ENCODE data around the gene TOX3. TPM values are rescaled to one million over a fixed set of nuclear protein-coding genes. Genes with fewer than 3 reads are reported as not detected.

The TOX3 gene
- total and polyA plus RNA-seq, 2 of the 13 experiments (the other 11 are each of a cell fraction or from before 2014, with no cell fraction given), result 14.5 to 98.6 TPM

DNA sequence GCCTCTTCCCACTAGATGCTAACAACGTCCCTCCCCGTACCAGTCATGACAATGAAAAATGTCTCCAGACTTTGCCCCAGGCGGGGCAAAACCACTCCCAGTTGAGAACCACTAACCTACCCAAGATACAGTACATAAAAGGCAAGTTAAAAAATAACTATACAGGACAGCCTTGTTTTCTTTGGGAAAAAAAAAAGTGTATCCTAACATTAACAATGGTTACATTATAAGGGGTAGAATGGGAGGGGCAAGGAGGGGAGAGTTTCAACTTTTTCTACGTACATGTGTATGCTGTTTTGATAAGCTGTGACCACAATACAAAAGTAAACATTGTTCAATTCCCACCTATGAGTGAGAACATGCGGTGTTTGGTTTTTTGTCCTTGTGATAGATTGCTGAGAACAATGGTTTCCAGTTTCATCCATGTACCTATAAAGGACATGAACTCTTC is 94.9 kb downstream of the TOX3 start (continued):
- TF ChIP-seq, protein P1, sequence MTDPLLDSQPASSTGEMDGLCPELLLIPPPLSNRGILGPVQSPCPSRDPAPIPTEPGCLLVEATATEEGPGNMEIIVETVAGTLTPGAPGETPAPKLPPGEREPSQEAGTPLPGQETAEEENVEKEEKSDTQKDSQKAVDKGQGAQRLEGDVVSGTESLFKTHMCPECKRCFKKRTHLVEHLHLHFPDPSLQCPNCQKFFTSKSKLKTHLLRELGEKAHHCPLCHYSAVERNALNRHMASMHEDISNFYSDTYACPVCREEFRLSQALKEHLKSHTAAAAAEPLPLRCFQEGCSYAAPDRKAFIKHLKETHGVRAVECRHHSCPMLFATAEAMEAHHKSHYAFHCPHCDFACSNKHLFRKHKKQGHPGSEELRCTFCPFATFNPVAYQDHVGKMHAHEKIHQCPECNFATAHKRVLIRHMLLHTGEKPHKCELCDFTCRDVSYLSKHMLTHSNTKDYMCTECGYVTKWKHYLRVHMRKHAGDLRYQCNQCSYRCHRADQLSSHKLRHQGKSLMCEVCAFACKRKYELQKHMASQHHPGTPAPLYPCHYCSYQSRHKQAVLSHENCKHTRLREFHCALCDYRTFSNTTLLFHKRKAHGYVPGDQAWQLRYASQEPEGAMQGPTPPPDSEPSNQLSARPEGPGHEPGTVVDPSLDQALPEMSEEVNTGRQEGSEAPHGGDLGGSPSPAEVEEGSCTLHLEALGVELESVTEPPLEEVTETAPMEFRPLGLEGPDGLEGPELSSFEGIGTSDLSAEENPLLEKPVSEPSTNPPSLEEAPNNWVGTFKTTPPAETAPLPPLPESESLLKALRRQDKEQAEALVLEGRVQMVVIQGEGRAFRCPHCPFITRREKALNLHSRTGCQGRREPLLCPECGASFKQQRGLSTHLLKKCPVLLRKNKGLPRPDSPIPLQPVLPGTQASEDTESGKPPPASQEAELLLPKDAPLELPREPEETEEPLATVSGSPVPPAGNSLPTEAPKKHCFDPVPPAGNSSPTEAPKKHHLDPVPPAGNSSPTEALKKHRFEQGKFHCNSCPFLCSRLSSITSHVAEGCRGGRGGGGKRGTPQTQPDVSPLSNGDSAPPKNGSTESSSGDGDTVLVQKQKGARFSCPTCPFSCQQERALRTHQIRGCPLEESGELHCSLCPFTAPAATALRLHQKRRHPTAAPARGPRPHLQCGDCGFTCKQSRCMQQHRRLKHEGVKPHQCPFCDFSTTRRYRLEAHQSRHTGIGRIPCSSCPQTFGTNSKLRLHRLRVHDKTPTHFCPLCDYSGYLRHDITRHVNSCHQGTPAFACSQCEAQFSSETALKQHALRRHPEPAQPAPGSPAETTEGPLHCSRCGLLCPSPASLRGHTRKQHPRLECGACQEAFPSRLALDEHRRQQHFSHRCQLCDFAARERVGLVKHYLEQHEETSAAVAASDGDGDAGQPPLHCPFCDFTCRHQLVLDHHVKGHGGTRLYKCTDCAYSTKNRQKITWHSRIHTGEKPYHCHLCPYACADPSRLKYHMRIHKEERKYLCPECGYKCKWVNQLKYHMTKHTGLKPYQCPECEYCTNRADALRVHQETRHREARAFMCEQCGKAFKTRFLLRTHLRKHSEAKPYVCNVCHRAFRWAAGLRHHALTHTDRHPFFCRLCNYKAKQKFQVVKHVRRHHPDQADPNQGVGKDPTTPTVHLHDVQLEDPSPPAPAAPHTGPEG (CRISPR knock-in tag; IDR thresholded peaks at IDR 0.05), result no peak
- TF ChIP-seq ELF4 (CRISPR knock-in tag; IDR thresholded peaks at IDR 0.05; ENCODE audit: borderline replicate concordance) (no peak), SNRNP70 (IDR thresholded peaks at IDR 0.05; ENCODE audit: low read depth, low read length) (no peak), ZNF558 (CRISPR knock-in tag; IDR thresholded peaks at IDR 0.05; ENCODE audit: borderline replicate concordance) (no peak), PHF5A (CRISPR knock-in tag; IDR thresholded peaks at IDR 0.05; ENCODE audit: low read depth, unreplicated experiment) (peak; percentile 31), CBX5 (CRISPR knock-in tag; IDR thresholded peaks at IDR 0.05; ENCODE audit: borderline replicate concordance) (no peak), POLR2AphosphoS2 (IDR thresholded peaks at IDR 0.05; ENCODE audit: low read depth, low read length) (no peak), GATA4 (IDR thresholded peaks at IDR 0.05; ENCODE audit: borderline replicate concordance, low read depth) (peak; percentile 34; the same call in 1 of the 2 replicates), CENPT (CRISPR knock-in tag; IDR thresholded peaks at IDR 0.05; ENCODE audit: low read depth) (no peak), SP140L (CRISPR knock-in tag; IDR thresholded peaks at IDR 0.05; ENCODE audit: borderline replicate concordance) (no peak), SETDB1 (CRISPR knock-in tag; IDR thresholded peaks at IDR 0.05; ENCODE audit: borderline replicate concordance) (no peak)
- TF ChIP-seq, protein P2, sequence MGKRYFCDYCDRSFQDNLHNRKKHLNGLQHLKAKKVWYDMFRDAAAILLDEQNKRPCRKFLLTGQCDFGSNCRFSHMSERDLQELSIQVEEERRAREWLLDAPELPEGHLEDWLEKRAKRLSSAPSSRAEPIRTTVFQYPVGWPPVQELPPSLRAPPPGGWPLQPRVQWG (CRISPR knock-in tag; IDR thresholded peaks at IDR 0.05; ENCODE audit: borderline replicate concordance, low read depth), result no peak
- TF ChIP-seq, protein P3, sequence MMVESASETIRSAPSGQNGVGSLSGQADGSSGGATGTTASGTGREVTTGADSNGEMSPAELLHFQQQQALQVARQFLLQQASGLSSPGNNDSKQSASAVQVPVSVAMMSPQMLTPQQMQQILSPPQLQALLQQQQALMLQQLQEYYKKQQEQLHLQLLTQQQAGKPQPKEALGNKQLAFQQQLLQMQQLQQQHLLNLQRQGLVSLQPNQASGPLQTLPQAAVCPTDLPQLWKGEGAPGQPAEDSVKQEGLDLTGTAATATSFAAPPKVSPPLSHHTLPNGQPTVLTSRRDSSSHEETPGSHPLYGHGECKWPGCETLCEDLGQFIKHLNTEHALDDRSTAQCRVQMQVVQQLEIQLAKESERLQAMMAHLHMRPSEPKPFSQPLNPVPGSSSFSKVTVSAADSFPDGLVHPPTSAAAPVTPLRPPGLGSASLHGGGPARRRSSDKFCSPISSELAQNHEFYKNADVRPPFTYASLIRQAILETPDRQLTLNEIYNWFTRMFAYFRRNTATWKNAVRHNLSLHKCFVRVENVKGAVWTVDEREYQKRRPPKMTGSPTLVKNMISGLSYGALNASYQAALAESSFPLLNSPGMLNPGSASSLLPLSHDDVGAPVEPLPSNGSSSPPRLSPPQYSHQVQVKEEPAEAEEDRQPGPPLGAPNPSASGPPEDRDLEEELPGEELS (CRISPR knock-in tag; IDR thresholded peaks at IDR 0.05), result peak; percentile 90
- TF ChIP-seq, protein P4, sequence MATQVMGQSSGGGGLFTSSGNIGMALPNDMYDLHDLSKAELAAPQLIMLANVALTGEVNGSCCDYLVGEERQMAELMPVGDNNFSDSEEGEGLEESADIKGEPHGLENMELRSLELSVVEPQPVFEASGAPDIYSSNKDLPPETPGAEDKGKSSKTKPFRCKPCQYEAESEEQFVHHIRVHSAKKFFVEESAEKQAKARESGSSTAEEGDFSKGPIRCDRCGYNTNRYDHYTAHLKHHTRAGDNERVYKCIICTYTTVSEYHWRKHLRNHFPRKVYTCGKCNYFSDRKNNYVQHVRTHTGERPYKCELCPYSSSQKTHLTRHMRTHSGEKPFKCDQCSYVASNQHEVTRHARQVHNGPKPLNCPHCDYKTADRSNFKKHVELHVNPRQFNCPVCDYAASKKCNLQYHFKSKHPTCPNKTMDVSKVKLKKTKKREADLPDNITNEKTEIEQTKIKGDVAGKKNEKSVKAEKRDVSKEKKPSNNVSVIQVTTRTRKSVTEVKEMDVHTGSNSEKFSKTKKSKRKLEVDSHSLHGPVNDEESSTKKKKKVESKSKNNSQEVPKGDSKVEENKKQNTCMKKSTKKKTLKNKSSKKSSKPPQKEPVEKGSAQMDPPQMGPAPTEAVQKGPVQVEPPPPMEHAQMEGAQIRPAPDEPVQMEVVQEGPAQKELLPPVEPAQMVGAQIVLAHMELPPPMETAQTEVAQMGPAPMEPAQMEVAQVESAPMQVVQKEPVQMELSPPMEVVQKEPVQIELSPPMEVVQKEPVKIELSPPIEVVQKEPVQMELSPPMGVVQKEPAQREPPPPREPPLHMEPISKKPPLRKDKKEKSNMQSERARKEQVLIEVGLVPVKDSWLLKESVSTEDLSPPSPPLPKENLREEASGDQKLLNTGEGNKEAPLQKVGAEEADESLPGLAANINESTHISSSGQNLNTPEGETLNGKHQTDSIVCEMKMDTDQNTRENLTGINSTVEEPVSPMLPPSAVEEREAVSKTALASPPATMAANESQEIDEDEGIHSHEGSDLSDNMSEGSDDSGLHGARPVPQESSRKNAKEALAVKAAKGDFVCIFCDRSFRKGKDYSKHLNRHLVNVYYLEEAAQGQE (IDR thresholded peaks at IDR 0.05; ENCODE audit: borderline replicate concordance in 1 of 2, low read depth in 1 of 2, low read length in 2 of 2), result no peak
- TF ChIP-seq, protein P5, sequence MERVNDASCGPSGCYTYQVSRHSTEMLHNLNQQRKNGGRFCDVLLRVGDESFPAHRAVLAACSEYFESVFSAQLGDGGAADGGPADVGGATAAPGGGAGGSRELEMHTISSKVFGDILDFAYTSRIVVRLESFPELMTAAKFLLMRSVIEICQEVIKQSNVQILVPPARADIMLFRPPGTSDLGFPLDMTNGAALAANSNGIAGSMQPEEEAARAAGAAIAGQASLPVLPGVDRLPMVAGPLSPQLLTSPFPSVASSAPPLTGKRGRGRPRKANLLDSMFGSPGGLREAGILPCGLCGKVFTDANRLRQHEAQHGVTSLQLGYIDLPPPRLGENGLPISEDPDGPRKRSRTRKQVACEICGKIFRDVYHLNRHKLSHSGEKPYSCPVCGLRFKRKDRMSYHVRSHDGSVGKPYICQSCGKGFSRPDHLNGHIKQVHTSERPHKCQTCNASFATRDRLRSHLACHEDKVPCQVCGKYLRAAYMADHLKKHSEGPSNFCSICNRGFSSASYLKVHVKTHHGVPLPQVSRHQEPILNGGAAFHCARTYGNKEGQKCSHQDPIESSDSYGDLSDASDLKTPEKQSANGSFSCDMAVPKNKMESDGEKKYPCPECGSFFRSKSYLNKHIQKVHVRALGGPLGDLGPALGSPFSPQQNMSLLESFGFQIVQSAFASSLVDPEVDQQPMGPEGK (CRISPR knock-in tag; IDR thresholded peaks at IDR 0.05), result peak; percentile 75
